ENCODE data around the gene STC2. TPM values are rescaled to one million over a fixed set of nuclear protein-coding genes. Genes with fewer than 3 reads are reported as not detected.
A peak's percentile ranks its signal among the peaks of the same experiment; 100 is the strongest.

The STC2 gene
- total RNA-seq, 1 donor from 2014 or later, result 2.0 TPM

- no peak for TF ChIP-seq CTCF (IDR thresholded peaks at IDR 0.05)
- H3K36me3 ChIP-seq, result no peaks in the 10 kb centered on the region
- DNase-seq (ENCODE audit: low spot score in 2 of 2), result peak in 1 of 2 donors; percentile 13
- H3K4me1 ChIP-seq, result peaks cover 4 to 16% of the 10 kb centered on the region in 2 donors
- peaks cover 0 to 6% of the 10 kb centered on the region in 2 donors for H3K9me3 ChIP-seq
- no peak overlapping the region for H3K27ac ChIP-seq
- H3K4me3 ChIP-seq, result no peak overlapping the region
- no peaks in the 10 kb centered on the region for H3K27me3 ChIP-seq
- intact Hi-C loops (cut with DNase I), result loop anchor here (10.0 kb wide), 1 partner anchor 165 kb away; no protein-coding TSS in a partner anchor
Observed at GRCh38 chr5:173309731-173310130, 18.5 kb downstream of the STC2 start.

DNA sequence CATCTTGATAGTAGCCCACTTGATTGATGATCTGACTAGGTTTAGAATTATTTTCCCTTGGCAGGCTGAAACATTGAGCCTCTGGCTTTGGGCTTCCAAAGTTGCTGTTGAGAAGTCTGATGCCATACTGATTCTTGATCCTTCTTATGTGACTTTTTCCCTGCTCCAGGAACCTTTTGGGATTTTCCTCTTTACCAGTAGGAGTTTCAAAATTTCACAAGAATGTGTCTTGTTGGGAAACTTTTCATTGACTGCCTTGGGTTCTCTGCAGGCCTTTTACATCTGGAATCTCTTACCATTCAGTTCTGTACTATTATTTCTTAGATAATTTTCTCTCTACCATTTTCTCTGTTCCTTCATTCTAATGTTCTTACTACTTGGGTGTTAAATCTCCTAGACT is 20.0 kb downstream of the STC2 start:
- Histone ChIP-seq H3K27me3 (no peaks in the 10 kb centered on the region), H3K4me3 (no peak overlapping the region), H3K27ac (no peak overlapping the region), H3K36me3 (no peaks in the 10 kb centered on the region), H3K9me3 (peaks cover 0 to 6% of the 10 kb centered on the region in 2 donors), H3K4me1 (peaks cover 4 to 16% of the 10 kb centered on the region in 2 donors)
- intact Hi-C loops (cut with DNase I), result no loop called here
- no peak for TF ChIP-seq CTCF (IDR thresholded peaks at IDR 0.05)
- no peak for DNase-seq (ENCODE audit: low spot score in 2 of 2)

DNA sequence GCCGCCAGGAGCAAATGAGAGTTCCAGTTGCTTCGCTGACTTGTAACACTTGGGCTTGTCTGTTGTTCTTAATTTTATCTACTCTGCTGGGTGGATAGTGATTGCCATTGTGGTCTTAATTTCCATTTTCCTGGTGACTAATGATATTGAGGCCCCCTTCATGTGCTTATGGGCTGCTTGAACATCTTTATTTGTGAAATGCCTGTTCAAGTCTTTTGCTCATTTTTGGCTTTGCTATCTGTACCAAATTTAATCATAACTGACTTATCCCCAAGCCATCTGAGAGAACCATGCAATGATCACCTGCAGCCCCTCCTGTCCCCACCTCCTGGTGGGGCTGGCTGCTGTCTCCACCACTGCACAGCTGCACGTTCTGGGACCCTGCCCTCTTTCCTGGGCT is 20.5 kb downstream of the STC2 start:
- Histone ChIP-seq H3K4me1 (peaks cover 4 to 16% of the 10 kb centered on the region in 2 donors), H3K27ac (no peak overlapping the region), H3K4me3 (no peak overlapping the region), H3K36me3 (no peaks in the 10 kb centered on the region), H3K27me3 (no peaks in the 10 kb centered on the region), H3K9me3 (peaks cover 0 to 6% of the 10 kb centered on the region in 2 donors)
- intact Hi-C loops (cut with DNase I), result no loop called here
- TF ChIP-seq CTCF (IDR thresholded peaks at IDR 0.05), result no peak
- DNase-seq (ENCODE audit: low spot score in 2 of 2), result no peak

DNA sequence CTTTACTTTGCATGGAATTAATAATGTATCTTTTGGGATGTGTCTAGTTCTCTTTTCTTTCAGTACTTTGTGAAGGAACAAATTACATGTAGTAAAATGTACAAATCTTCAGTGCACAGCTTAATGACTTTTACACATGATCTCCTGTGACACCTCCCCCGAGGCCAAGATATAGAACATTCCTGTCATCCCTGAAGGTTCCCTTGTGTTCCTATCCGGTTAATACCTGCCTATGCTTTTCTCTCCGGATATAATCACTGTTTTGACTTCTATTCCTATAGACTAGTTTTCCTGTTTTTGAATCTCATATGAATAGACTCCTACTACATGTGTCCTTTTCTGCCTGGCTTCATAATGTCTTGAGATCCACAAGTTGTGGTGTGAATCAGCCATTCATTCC is 21.5 kb downstream of the STC2 start:
- no peak for DNase-seq (ENCODE audit: low spot score in 2 of 2)
- peaks cover 0 to 6% of the 10 kb centered on the region in 2 donors for H3K9me3 ChIP-seq
- intact Hi-C loops (cut with DNase I), result no loop called here
- H3K4me1 ChIP-seq, result peaks cover 4 to 16% of the 10 kb centered on the region in 2 donors
- H3K27me3 ChIP-seq, result no peaks in the 10 kb centered on the region
- no peak overlapping the region for H3K4me3 ChIP-seq
- no peaks in the 10 kb centered on the region for H3K36me3 ChIP-seq
- TF ChIP-seq CTCF (IDR thresholded peaks at IDR 0.05), result no peak
- no peak overlapping the region for H3K27ac ChIP-seq

GRCh38 chr5:173304591-173304988 is 23.6 kb downstream of the STC2 start:
- no peak overlapping the region for H3K27ac ChIP-seq
- intact Hi-C loops (cut with DNase I), result no loop called here
- H3K27me3 ChIP-seq, result no peaks in the 10 kb centered on the region
- TF ChIP-seq CTCF (IDR thresholded peaks at IDR 0.05), result no peak
- H3K9me3 ChIP-seq, result peaks cover 0 to 6% of the 10 kb centered on the region in 2 donors
- DNase-seq (ENCODE audit: low spot score in 2 of 2), result no peak
- H3K4me1 ChIP-seq, result no peaks in the 10 kb centered on the region
- H3K36me3 ChIP-seq, result no peaks in the 10 kb centered on the region
- H3K4me3 ChIP-seq, result no peak overlapping the region
